ENCODE data around the gene OR6S1.

- TF ChIP-seq POLR2A (IDR thresholded peaks at IDR 0.05; ENCODE audit: extremely low read depth, insufficient read length), result no peak
- TF ChIP-seq CTCF (IDR thresholded peaks at IDR 0.05; ENCODE audit: low read depth, low read length), result peak; percentile 81
- TF ChIP-seq, protein P1, sequence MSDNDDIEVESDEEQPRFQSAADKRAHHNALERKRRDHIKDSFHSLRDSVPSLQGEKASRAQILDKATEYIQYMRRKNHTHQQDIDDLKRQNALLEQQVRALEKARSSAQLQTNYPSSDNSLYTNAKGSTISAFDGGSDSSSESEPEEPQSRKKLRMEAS (IDR thresholded peaks at IDR 0.05; ENCODE audit: low read depth, low read length), result 0 out of 2 replicates have a peak, but pooled peaks have one; percentile 21
These were observed 32.1 kb downstream of the OR6S1 start for GRCh38 chr14:20609215-20610001.

All from NB4 (cell line).